ENCODE measurements around the gene UBE2H. TPM values are rescaled to one million over a fixed set of nuclear protein-coding genes. Genes with fewer than 3 reads are reported as not detected.

Gene UBE2H
- total RNA-seq, 2 experiments from 2014 or later: 52.1 to 52.5 TPM

GRCh38 chr7:129875745-129876411 lies 76.9 kb downstream of the UBE2H start:
- no peak for ATAC-seq (ENCODE audit: poor library complexity)
- Mint-ChIP-seq H3K4me1 (ENCODE audit: low read depth) (peaks cover 50% of the 10 kb centered on the region), H3K27me3 (no peaks in the 10 kb centered on the region), H3K4me3 (no peak overlapping the region), H3K36me3 (ENCODE audit: low read depth) (peaks cover 71% of the 10 kb centered on the region), H3K27ac (no peak overlapping the region), H3K9me3 (no peaks in the 10 kb centered on the region)
- no peak for TF ChIP-seq CTCF (IDR thresholded peaks at IDR 0.05)
- Histone ChIP-seq H3K4me1 (ENCODE audit: insufficient read depth, low read length) (peaks cover 7% of the 10 kb centered on the region), H3K4me3 (ENCODE audit: low read length) (no peak overlapping the region), H3K27me3 (ENCODE audit: control insufficient read depth in 1 of 2, insufficient read depth in 2 of 2, low read length in 2 of 2) (no peaks in the 10 kb centered on the region), H3K9me3 (ENCODE audit: control insufficient read depth in 1 of 2, insufficient read depth in 1 of 2, low read length in 2 of 2) (no peaks in the 10 kb centered on the region), H3K36me3 (ENCODE audit: insufficient read depth, low read length) (peaks cover 37% of the 10 kb centered on the region), H3K27ac (ENCODE audit: low read depth in 1 of 2, low read length in 2 of 2) (no peak overlapping the region)
- intact Hi-C loops (cut with DNase I, micrococcal nuclease): no loop called here
- DNase-seq: no peak
- ChIA-PET CTCF (no interaction called here), POLR2A (no interaction called here)

GRCh38 chr7:129875160-129875559 lies 77.6 kb downstream of the UBE2H start:
- no peak for DNase-seq
- H3K27me3 Mint-ChIP-seq: no peaks in the 10 kb centered on the region
- H3K27ac Mint-ChIP-seq: no peak overlapping the region
- intact Hi-C loops (cut with DNase I, micrococcal nuclease): no loop called here
- H3K4me3 Mint-ChIP-seq: no peak overlapping the region
- no peaks in the 10 kb centered on the region for H3K9me3 Mint-ChIP-seq
- H3K4me1 Mint-ChIP-seq (ENCODE audit: low read depth): peaks cover 46% of the 10 kb centered on the region
- no peak for ATAC-seq (ENCODE audit: poor library complexity)
- Histone ChIP-seq H3K27ac (ENCODE audit: low read depth in 1 of 2, low read length in 2 of 2) (no peak overlapping the region), H3K9me3 (ENCODE audit: control insufficient read depth in 1 of 2, insufficient read depth in 1 of 2, low read length in 2 of 2) (no peaks in the 10 kb centered on the region), H3K4me3 (ENCODE audit: low read length) (no peak overlapping the region), H3K27me3 (ENCODE audit: control insufficient read depth in 1 of 2, insufficient read depth in 2 of 2, low read length in 2 of 2) (no peaks in the 10 kb centered on the region), H3K4me1 (ENCODE audit: insufficient read depth, low read length) (peaks cover 4% of the 10 kb centered on the region), H3K36me3 (ENCODE audit: insufficient read depth, low read length) (peaks cover 37% of the 10 kb centered on the region)
- CTCF ChIA-PET: interaction anchor here (0.6 kb wide), 1 partner anchor 212 kb away, joined by 4 read pairs; no protein-coding TSS in a partner anchor
- POLR2A ChIA-PET: no interaction called here
- H3K36me3 Mint-ChIP-seq (ENCODE audit: low read depth): peaks cover 72% of the 10 kb centered on the region
- TF ChIP-seq CTCF (IDR thresholded peaks at IDR 0.05): no peak

- H3K27ac Mint-ChIP-seq: no peak overlapping the region
- H3K9me3 ChIP-seq (ENCODE audit: control insufficient read depth in 1 of 2, insufficient read depth in 1 of 2, low read length in 2 of 2): no peaks in the 10 kb centered on the region
- peaks cover 73% of the 10 kb centered on the region for H3K36me3 Mint-ChIP-seq (ENCODE audit: low read depth)
- ATAC-seq (ENCODE audit: poor library complexity): no peak
- no peak overlapping the region for H3K4me3 ChIP-seq (ENCODE audit: low read length)
- no peaks in the 10 kb centered on the region for H3K27me3 ChIP-seq (ENCODE audit: control insufficient read depth in 1 of 2, insufficient read depth in 2 of 2, low read length in 2 of 2)
- H3K36me3 ChIP-seq (ENCODE audit: insufficient read depth, low read length): peaks cover 37% of the 10 kb centered on the region
- no peak for DNase-seq
- ChIA-PET POLR2A (no interaction called here), CTCF (no interaction called here)
- H3K4me1 ChIP-seq (ENCODE audit: insufficient read depth, low read length): peaks cover 3% of the 10 kb centered on the region
- no peak overlapping the region for H3K4me3 Mint-ChIP-seq
- no peak overlapping the region for H3K27ac ChIP-seq (ENCODE audit: low read depth in 1 of 2, low read length in 2 of 2)
- no peak for TF ChIP-seq CTCF (IDR thresholded peaks at IDR 0.05)
- H3K9me3 Mint-ChIP-seq: no peaks in the 10 kb centered on the region
- intact Hi-C loops (cut with DNase I, micrococcal nuclease): no loop called here
- peaks cover 47% of the 10 kb centered on the region for H3K4me1 Mint-ChIP-seq (ENCODE audit: low read depth)
- H3K27me3 Mint-ChIP-seq: no peaks in the 10 kb centered on the region
These were observed 78.0 kb downstream of the UBE2H start for GRCh38 chr7:129874722-129875121.

Measured in CD4-positive, alpha-beta T cell (primary cell).